ENCODE measurements around the gene TRAIP. TPM values are rescaled to one million over a fixed set of nuclear protein-coding genes. Genes with fewer than 3 reads are reported as not detected.

TRAIP gene
- polyA plus RNA-seq, 1 donor from 2014 or later: 7.6 TPM

DNA sequence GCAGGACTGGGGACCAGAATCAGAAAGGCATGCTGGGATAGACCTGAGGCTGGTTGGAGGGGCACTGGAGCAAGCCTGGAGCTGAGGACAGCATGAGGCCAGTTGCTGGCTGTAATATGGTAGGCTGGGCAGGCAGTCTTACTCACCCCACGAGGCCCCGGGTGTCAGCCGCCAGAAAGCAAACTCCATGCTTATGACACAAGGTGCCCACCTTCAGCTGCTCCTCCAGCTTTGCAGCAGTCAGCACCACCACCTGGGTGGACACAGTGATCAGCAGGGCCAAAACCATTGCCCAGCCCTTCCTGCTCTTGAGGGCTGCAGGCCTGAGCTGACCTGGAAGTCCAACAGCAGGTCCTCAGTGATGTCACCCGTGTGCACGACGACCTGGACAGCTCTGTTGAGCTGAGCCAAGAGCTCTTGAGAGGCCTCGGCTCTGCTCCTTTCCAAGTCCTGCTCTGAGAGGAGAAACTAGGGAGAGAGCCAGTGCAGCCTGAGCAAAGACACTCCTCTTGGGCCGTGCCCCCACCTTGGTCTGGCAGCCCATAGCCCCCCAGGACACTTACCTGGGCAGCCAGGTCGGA, 43.4 kb downstream of the TRAIP start:
- Histone ChIP-seq H3K36me3 (ENCODE audit: insufficient read depth, low read length) (no peaks in the 10 kb centered on the region), H3F3A (ENCODE audit: insufficient read depth, low read length, poor library complexity, severe bottlenecking) (no peaks in the 10 kb centered on the region), H3K79me2 (replicated peaks; ENCODE audit: insufficient read depth, low read length) (no peaks in the 10 kb centered on the region), H4K20me1 (ENCODE audit: insufficient read depth) (no peaks in the 10 kb centered on the region), H3K9me3 (ENCODE audit: low read length) (no peaks in the 10 kb centered on the region), H3K27me3 (ENCODE audit: insufficient read depth, low read depth, low read length) (no peaks in the 10 kb centered on the region), H2AFZ (ENCODE audit: low read depth, low read length) (no peak overlapping the region), H3K4me2 (ENCODE audit: low read length) (no peak overlapping the region), H3K4me3 (ENCODE audit: low read length) (no peak overlapping the region), H3K9ac (ENCODE audit: low read length) (no peak overlapping the region), H3K27ac (ENCODE audit: low read length) (no peak overlapping the region), H3K9me2 (ENCODE audit: insufficient read depth, low read length) (no peaks in the 10 kb centered on the region)
- TF ChIP-seq SMC3 (conservative IDR thresholded peaks at IDR 0.05; ENCODE audit: poor library complexity): no peak
- TF ChIP-seq, protein P1, sequence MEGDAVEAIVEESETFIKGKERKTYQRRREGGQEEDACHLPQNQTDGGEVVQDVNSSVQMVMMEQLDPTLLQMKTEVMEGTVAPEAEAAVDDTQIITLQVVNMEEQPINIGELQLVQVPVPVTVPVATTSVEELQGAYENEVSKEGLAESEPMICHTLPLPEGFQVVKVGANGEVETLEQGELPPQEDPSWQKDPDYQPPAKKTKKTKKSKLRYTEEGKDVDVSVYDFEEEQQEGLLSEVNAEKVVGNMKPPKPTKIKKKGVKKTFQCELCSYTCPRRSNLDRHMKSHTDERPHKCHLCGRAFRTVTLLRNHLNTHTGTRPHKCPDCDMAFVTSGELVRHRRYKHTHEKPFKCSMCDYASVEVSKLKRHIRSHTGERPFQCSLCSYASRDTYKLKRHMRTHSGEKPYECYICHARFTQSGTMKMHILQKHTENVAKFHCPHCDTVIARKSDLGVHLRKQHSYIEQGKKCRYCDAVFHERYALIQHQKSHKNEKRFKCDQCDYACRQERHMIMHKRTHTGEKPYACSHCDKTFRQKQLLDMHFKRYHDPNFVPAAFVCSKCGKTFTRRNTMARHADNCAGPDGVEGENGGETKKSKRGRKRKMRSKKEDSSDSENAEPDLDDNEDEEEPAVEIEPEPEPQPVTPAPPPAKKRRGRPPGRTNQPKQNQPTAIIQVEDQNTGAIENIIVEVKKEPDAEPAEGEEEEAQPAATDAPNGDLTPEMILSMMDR (IDR thresholded peaks at IDR 0.05; ENCODE audit: poor library complexity, severe bottlenecking): no peak
- TF ChIP-seq EP300 (conservative IDR thresholded peaks at IDR 0.05; ENCODE audit: poor library complexity, severe bottlenecking): no peak
- TF ChIP-seq RAD21 (conservative IDR thresholded peaks at IDR 0.05): no peak
- TF ChIP-seq, protein P2, sequence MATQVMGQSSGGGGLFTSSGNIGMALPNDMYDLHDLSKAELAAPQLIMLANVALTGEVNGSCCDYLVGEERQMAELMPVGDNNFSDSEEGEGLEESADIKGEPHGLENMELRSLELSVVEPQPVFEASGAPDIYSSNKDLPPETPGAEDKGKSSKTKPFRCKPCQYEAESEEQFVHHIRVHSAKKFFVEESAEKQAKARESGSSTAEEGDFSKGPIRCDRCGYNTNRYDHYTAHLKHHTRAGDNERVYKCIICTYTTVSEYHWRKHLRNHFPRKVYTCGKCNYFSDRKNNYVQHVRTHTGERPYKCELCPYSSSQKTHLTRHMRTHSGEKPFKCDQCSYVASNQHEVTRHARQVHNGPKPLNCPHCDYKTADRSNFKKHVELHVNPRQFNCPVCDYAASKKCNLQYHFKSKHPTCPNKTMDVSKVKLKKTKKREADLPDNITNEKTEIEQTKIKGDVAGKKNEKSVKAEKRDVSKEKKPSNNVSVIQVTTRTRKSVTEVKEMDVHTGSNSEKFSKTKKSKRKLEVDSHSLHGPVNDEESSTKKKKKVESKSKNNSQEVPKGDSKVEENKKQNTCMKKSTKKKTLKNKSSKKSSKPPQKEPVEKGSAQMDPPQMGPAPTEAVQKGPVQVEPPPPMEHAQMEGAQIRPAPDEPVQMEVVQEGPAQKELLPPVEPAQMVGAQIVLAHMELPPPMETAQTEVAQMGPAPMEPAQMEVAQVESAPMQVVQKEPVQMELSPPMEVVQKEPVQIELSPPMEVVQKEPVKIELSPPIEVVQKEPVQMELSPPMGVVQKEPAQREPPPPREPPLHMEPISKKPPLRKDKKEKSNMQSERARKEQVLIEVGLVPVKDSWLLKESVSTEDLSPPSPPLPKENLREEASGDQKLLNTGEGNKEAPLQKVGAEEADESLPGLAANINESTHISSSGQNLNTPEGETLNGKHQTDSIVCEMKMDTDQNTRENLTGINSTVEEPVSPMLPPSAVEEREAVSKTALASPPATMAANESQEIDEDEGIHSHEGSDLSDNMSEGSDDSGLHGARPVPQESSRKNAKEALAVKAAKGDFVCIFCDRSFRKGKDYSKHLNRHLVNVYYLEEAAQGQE (IDR thresholded peaks at IDR 0.05; ENCODE audit: borderline replicate concordance): no peak
- no peak for TF ChIP-seq MXI1 (conservative IDR thresholded peaks at IDR 0.05; ENCODE audit: poor library complexity, severe bottlenecking)
- TF ChIP-seq EZH2 (IDR thresholded peaks at IDR 0.05; ENCODE audit: borderline replicate concordance, insufficient read depth, low read length, poor library complexity, severe bottlenecking): no peak
- TF ChIP-seq TAF1 (IDR thresholded peaks at IDR 0.05; ENCODE audit: low read depth): no peak
- TF ChIP-seq POLR2AphosphoS5 (IDR thresholded peaks at IDR 0.05): no peak

DNA sequence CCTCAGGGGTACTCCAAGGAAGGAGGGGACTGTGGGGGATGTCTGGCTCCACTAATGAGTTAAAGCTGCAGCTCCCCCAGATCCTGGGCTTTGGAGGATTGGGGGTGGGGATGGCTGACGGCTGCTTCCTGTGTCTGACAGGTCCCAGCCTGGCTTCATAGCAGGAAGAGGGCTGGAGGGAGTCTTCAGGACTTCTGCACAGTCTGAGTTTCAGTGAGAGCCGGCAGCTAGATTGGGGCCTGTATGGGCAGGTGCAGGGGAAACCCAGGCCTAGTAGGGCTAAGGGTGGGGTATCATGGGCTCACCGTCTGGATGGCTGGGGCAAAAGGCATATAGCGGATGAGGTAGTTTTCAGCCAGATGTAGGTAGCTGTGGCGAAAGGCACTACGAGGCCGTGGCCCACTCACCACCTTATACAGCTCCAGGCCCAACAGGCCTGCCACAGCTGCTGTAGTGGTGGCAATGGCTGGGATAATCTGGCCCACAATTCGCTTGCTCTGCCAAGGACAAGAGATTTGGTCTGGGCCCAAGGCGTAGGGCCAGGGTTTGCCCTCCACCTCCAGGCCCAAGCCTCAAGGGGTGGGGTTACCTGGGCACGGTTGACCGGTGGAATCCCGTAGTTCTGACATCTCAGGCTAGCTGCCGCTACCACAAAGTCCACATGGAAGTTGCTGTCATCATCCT, 48.8 kb downstream of the TRAIP start:
- TF ChIP-seq EP300 (conservative IDR thresholded peaks at IDR 0.05; ENCODE audit: poor library complexity, severe bottlenecking): no peak
- TF ChIP-seq, protein P1 (IDR thresholded peaks at IDR 0.05; ENCODE audit: poor library complexity, severe bottlenecking): no peak
- no peak for TF ChIP-seq POLR2AphosphoS5 (IDR thresholded peaks at IDR 0.05)
- TF ChIP-seq MXI1 (conservative IDR thresholded peaks at IDR 0.05; ENCODE audit: poor library complexity, severe bottlenecking): no peak
- TF ChIP-seq, protein P2 (IDR thresholded peaks at IDR 0.05; ENCODE audit: borderline replicate concordance): no peak
- no peak for TF ChIP-seq EZH2 (IDR thresholded peaks at IDR 0.05; ENCODE audit: borderline replicate concordance, insufficient read depth, low read length, poor library complexity, severe bottlenecking)
- TF ChIP-seq RAD21 (conservative IDR thresholded peaks at IDR 0.05): no peak
- no peak for TF ChIP-seq TAF1 (IDR thresholded peaks at IDR 0.05; ENCODE audit: low read depth)
- no peak for TF ChIP-seq SMC3 (conservative IDR thresholded peaks at IDR 0.05; ENCODE audit: poor library complexity)
- Histone ChIP-seq H3K4me2 (ENCODE audit: low read length) (no peak overlapping the region), H3K79me2 (replicated peaks; ENCODE audit: insufficient read depth, low read length) (no peaks in the 10 kb centered on the region), H3K9me2 (ENCODE audit: insufficient read depth, low read length) (no peaks in the 10 kb centered on the region), H3K9me3 (ENCODE audit: low read length) (no peaks in the 10 kb centered on the region), H3K27ac (ENCODE audit: low read length) (no peak overlapping the region), H3K27me3 (ENCODE audit: insufficient read depth, low read depth, low read length) (peaks cover 14% of the 10 kb centered on the region), H3K9ac (ENCODE audit: low read length) (no peak overlapping the region), H2AFZ (ENCODE audit: low read depth, low read length) (no peak overlapping the region), H3K4me3 (ENCODE audit: low read length) (no peak overlapping the region), H3K36me3 (ENCODE audit: insufficient read depth, low read length) (no peaks in the 10 kb centered on the region), H4K20me1 (ENCODE audit: insufficient read depth) (no peaks in the 10 kb centered on the region), H3F3A (ENCODE audit: insufficient read depth, low read length, poor library complexity, severe bottlenecking) (no peaks in the 10 kb centered on the region)
